NCI-H1436 (cell line): ENCODE data around the gene TRIM66.
"Not testable (repeated sequence)": the region's sequence is repeated elsewhere in the genome, so short reads cannot be mapped to it uniquely, and the experiment has no call there.

ENCODE experiments used
- DNase-seq: peaks from one replicate; lab custom pipeline; 2025; lab: John Stamatoyannopoulos, UW

TRIM66 gene

GRCh38 chr11:8690374-8691342 lies 8.2 kb upstream of the TRIM66 start:
- DNase-seq = no peak

- no peak for DNase-seq
These were observed 7.3 kb upstream of the TRIM66 start for GRCh38 chr11:8689726-8690255.

GRCh38 chr11:8688414-8689362 lies 6.2 kb upstream of the TRIM66 start:
- peak; percentile 95 for DNase-seq

GRCh38 chr11:8686325-8686724 lies 3.9 kb upstream of the TRIM66 start:
- no peak for DNase-seq

- no peak for DNase-seq
These were observed 3.4 kb upstream of the TRIM66 start for GRCh38 chr11:8685820-8686219.

GRCh38 chr11:8685306-8685705 lies 2.8 kb upstream of the TRIM66 start:
- no peak for DNase-seq

- no peak for DNase-seq
These were observed 2.3 kb upstream of the TRIM66 start for GRCh38 chr11:8684600-8685290.

- DNase-seq = no peak
These were observed 796 bp upstream of the TRIM66 start for GRCh38 chr11:8683115-8683807.

GRCh38 chr11:8681837-8682302 lies 595 bp downstream of the TRIM66 start:
- DNase-seq = no peak

GRCh38 chr11:8679006-8679405 lies 3.5 kb downstream of the TRIM66 start:
- no peak for DNase-seq

- DNase-seq = no peak
These were observed 6.0 kb downstream of the TRIM66 start for GRCh38 chr11:8676458-8676857.

- DNase-seq = no peak
These were observed 7.6 kb downstream of the TRIM66 start for GRCh38 chr11:8674859-8675258.

- DNase-seq = no peak
These were observed 10.1 kb downstream of the TRIM66 start for GRCh38 chr11:8672346-8672745.

- no peak for DNase-seq
These were observed 10.8 kb downstream of the TRIM66 start for GRCh38 chr11:8671651-8672062.

GRCh38 chr11:8671193-8671612 lies 11.3 kb downstream of the TRIM66 start:
- DNase-seq = no peak

GRCh38 chr11:8670081-8670480 lies 12.4 kb downstream of the TRIM66 start:
- DNase-seq = not testable (repeated sequence)

- no peak for DNase-seq
These were observed 17.2 kb downstream of the TRIM66 start for GRCh38 chr11:8665222-8665621.

- DNase-seq = no peak
These were observed 21.3 kb downstream of the TRIM66 start for GRCh38 chr11:8661001-8661795.

GRCh38 chr11:8658321-8659057 lies 24.0 kb downstream of the TRIM66 start:
- peak; percentile 67 for DNase-seq
